Neural cell (in vitro differentiated cells): ENCODE results near the gene FER1L5.

ENCODE experiments used
- CTCF ChIP-seq: fragments of 450-650 bp; IDR thresholded peaks from 2 replicates; pipeline ENCODE4 v1.5.1; 2014; ENCODE audit warnings: antibody characterized with exemption, mild to moderate bottlenecking, moderate library complexity; ENCODE audit not compliant: poor library complexity, severe bottlenecking
- EP300 ChIP-seq: fragments of 450-650 bp; conservative IDR thresholded peaks from 2 replicates; pipeline ENCODE4 v1.6.1; 2014; ENCODE audit warnings: antibody characterized with exemption, mild to moderate bottlenecking, moderate library complexity; ENCODE audit not compliant: poor library complexity, severe bottlenecking

GRCh38 chr2:96636551-96637171, 5.9 kb upstream of the FER1L5 start:
- no peak for TF ChIP-seq EP300
- no peak for TF ChIP-seq CTCF
